HG03196 (cell line): ENCODE measurements around the gene SEMG1.

Experiments used
- ATAC-seq: cut with Tn5 transposase; IDR thresholded peaks from one replicate; pipeline ENCODE4 v1.9.1; 2021; ENCODE audit not compliant: unreplicated experiment

Gene SEMG1, protein sequence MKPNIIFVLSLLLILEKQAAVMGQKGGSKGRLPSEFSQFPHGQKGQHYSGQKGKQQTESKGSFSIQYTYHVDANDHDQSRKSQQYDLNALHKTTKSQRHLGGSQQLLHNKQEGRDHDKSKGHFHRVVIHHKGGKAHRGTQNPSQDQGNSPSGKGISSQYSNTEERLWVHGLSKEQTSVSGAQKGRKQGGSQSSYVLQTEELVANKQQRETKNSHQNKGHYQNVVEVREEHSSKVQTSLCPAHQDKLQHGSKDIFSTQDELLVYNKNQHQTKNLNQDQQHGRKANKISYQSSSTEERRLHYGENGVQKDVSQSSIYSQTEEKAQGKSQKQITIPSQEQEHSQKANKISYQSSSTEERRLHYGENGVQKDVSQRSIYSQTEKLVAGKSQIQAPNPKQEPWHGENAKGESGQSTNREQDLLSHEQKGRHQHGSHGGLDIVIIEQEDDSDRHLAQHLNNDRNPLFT

DNA sequence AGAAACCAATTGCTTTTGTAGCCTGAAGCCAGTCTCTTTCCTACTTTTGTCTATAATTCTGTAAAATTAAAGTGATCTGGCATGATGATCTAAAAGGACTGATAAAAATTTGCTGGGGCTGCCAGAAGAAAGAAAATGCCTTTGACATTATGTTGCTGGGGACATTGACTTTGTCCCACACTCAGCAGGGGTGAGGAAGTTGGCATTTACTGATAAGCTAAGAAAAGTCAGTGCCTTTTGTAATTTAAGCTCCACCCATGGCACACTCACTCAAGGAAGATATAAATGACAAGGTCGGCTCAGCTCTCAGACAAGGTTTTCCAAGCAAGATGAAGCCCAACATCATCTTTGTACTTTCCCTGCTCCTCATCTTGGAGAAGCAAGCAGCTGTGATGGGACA is at the start of gene SEMG1:
Gene SEMG1, plus strand, starts transcription at position 309 of the 400 bp plus-strand sequence. Its CDS starts 21 bp downstream, at position 330.
- ATAC-seq = no peak

DNA sequence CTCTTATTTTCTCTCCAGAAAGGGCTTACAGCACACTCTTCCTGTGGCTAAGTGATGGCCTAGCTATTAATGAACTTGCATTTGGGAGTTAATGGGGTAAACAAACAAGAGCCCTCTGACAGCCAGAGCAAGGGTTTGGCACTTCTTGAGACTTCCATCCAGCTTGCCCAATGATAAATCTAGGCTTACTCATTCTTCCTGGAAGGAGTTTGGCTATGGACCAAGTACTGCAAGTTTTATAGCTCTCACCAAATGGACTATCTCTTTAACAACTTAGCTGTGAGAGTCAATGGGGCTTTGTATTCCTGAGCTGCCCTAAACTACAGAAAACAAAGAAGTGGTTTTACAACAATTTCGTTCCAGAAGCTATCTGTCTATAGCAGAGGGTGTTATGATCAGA is 48.9 kb upstream of the SEMG1 start:
- ATAC-seq = no peak

DNA sequence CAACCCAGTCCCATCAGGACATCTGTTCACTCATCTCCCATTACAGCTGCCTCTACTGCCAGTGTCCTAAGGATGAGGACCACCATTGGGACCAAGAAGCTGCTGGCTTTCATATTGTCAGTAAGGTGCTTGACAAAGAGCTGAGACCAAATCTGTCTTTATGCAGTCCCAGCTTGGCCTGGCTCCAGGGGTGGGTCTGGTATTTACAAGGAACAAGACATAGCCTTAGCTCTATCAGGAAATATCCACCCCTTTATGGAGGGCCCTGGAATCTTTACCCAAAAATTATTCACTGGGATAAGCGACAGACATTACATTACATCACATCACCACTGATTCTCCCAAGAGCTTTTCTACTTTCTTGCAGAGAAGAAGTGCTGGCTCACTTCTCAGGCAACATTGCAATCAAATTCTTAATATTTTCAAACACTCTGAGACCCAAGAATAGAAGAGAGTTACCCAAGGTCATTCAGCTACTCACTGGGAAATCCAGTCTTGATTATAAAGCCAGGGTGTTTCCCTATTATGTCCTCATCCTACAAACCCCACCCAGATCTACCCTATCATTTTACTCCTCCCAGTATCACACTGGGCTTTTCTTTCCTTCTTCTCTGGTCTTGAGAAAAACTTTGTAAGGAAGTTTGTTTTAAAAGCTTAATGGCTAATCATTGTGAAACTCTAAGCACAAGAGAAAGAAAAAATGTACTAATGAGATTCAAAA is 43.6 kb upstream of the SEMG1 start:
- no peak for ATAC-seq

DNA sequence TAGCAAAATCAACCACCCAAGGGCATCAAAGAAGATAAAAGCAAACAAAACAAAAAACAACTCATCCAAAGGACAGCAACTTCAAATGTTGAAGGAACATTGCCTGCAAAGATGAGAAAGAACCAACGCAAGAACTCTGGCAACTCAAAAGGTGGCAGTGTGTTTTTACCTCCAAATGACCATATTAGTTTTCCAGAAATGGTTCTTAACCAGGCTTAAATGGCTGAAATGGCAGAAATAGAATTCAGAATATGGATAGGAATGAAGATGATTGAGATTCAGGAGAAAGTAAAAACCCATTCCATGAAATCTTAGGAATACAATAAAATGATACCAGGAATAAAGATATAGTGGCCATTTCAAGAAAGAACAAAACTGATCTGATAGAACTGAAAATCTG is 41.9 kb upstream of the SEMG1 start:
- ATAC-seq = no peak

DNA sequence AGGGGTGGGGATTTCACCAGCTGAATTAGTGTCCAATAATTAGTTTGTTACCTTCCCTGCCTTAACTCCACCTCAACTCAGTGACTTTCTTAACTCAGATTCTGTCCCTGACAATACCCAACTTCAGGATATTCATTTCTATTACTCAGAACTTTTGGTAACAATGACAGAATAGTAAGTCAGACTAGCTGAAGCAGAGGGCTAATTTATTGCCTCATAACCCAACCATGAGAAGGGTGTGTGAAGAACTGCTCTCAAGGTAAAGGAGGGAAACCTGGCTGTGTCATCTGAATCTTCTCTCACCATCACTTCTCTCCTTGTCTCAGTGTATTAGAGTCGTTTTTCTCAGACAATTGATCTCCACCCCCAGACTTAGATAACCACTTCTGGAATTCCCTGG is 33.3 kb upstream of the SEMG1 start:
- ATAC-seq = no peak

DNA sequence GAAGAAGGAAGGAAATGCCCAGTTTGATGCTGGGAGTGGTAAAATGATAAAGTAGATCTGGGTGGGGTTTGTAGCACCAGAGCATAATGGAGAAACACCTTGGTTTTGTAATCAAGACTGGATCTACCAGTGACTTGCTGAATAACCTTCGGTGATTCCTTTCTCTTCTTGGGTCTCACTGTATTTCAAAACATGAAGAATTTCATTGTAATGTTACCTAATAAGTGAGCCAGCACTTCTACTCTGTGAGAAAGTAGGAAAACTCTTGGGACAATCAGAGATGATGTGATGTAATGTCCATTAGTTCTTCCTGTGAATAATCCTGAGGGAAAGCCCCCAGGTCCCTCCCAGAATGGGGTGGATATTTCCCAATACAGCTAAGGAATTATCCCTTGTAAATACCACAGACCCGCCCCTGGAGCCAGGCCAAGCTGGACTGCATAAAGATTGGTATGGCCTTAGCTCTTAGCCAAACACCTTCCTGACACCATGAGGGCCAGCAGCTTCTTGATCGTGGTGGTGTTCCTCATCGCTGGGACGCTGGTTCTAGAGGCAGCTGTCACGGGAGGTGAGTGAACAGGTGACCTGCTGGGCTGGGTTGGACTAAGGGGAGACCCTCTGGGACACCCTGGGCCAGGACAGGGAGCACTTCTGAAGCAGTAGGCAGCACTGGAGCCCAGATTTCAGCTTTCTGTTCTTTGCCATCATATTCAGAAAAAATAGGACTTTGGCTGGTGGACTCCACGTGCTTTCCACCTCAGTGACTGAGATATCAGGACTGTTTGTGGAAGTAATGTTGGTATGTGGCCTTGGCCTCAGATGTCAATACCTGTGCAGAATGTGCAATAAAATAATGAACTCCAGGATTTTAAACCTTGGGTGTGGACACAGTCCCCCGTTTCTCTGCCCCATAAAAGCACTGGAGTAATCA is 32.1 kb upstream of the SEMG1 start, which contains the start of gene PI3:
Gene PI3, plus strand, starts transcription at position 469 of the 931 bp plus-strand sequence. Its CDS starts 21 bp downstream, at position 490.
- no peak for ATAC-seq

DNA sequence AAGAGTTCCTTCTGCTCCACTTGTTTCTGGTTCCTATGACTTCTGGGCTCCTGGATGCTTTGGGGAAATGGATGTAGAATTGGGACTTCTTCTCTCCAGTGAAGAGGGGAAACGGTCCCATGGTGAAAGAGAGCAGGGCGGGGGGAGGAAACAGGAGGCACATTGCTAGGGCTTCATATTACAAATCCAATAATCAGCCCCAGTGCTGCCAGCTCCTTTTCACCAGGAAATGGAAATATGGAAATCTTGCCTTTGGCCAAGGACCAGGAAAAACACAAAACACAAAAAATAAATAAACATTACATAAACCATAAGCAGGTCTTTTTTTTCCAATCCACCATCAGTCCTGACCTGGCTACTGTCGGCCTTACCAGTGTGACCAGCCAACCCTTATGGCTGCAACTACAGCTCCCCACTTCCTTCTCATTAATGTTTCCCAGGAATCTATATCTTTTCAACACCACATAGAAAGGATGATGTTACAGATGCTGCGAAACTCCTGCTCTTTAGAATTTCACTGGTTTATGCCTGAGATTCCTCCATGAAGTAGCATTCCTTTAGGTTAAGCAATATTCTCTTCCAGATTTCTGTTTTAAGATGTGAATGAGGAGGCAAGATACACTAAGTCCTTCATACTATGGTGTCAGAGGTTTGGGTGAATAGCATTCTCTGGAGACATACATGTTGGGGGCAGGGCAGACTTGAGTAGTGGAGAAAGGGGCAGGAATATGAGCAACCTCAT is 30.1 kb upstream of the SEMG1 start:
- ATAC-seq = no peak

DNA sequence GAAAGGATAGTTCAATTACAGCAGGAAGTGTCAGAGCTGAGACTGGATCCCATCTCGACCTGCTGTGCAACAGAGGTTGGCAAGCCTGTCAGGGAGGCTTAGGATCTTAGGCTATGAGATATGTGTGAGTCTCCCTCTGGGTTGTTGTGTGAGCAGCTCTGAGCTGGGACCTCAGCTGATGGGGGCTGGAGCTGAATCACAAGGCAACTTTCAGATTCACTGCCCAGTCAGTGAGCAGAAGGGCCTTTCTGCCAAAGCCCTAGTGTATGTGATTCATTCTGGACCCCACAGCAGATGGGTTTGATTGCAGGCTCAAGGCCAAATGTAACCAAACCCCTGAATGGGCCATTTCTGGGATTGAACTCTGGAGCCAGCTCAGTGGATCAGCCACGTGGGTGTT is 27.7 kb upstream of the SEMG1 start:
- no peak for ATAC-seq

DNA sequence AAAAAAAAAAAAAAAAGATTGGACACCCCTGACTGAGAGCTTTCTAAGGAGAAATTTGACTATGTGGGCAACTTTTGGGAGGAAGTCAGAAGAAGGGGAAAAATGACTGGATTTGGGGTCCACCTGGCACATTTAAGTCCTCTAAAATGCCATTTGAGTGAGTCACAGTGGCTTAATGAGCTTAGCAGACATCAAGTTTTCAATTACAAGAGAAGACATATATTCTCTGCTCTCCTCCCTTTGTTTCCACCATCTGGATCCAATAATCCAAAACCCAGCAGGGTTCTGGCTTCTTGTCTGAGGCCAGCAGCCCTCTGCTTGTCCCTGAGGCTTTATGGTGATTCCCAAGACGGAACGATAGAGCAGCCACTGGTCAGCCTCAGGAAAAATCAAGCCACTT is 25.2 kb upstream of the SEMG1 start:
- ATAC-seq = no peak

DNA sequence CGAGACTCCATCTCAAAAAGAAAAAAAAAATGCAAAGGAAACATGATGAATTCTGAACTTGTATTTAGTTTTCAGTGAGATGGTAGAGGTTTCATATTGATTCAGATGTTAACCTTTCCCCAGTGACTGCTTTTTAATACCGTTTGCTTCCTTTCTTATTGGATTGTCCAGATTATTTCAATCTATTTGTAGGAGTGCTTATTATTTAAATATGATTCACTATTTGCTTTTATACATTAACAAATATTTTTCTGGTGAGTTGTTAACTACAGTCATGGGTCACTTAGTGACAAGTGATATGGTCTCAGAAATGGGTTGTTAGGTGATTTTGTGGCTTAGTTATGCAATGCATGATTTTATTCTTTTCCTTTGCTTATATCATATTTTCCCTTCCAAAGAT is 23.7 kb upstream of the SEMG1 start:
- ATAC-seq = no peak

DNA sequence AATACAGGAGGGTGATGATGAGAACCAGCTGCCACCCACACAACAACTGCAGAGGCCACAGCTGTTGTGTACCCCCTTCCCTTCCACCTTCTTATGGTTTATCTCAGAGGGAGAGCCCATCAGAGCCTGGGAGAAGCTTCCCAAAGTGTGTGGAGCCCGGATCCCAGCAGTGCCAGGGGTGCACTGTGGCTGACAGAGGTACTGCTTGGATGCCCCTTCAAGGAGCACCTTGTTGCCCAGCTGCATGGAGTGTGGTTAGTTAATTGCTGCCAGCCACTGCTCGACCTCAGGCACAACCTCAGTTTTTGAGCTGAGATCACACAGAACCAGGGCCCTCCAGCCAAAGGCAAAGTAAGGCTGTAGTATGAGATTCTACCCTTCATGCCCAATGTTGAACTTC is 19.1 kb upstream of the SEMG1 start:
- no peak for ATAC-seq

DNA sequence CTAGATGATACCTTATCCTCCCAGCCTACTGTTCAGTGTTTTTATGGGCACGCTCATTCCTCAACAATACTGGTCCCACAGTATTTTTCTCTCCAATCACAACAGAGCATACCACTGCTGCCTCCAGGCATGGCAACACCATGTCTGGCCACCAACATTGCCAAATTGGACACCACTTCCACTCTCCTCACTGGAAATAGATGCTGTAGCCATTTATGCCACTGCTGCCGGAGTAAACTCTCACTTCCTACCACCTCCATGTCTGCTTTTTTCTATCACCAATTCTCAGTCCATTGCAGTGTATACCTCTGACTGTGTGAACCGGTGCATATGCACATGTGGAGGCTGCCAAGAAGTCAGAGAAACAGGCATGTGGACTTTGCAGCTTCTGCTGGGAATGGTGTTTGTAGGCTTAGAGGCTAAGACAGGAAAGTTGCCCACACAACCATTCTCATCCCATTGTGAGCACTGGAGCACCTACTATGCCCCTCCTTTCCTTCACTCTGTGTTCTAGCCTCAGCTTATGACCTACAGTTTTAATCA is 17.7 kb upstream of the SEMG1 start:
- no peak for ATAC-seq

DNA sequence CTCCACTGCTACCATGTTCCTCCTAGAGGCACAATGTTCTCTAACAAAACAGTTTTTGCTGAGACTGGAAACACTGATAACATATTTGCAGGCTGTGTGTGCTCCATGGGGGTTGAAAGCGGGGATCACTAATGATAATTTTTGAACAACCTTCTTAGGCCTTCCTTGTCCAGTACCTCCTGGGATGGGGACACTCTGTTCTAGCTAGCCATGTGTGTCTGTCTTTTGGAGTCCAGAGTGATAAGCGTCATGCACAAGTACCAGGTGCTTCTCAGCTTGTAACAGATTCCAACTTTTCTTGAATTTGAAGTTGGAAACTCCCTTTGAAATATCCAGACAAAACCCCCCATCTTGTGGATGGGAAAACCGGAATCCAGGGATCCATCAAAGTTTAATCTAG is 17.0 kb upstream of the SEMG1 start:
- ATAC-seq = no peak

DNA sequence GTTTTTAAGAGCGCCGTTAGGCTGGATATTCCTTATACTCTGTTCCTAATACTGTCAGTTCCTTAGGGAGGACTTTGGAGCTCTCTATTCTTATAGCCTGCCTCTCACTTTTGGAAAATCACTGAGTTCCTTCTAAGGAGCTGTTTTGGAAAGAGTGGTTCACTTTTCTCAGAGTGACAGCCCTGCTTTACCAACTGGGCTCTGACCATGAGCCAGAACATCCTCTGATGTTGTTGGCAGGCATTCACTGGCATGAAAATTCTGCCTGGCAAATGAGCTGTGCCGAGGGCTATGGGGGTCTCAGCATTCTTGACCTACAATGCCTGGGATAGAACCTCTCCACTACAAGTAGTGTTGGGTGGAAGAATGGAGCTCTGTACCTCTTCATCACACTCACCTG is 14.9 kb upstream of the SEMG1 start:
- no peak for ATAC-seq

DNA sequence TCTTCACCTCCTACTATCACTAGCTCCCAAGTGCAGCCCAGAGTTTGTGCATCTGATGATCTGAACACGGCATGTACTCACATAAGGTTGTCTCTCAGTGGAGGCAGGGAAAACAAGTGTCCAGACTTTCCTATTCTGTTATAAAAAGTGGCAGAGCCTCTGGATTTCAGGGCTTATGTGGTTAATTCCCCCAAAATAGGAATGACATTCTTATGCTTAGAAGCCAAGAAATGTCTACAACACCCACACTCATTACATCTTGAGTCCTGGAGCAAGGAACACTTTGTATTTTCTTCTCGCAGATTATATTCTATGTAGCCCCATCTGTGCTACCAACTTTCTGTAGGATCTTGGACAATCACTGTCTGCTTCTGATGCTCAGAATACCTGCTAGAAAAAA is 13.5 kb upstream of the SEMG1 start:
- ATAC-seq = no peak

DNA sequence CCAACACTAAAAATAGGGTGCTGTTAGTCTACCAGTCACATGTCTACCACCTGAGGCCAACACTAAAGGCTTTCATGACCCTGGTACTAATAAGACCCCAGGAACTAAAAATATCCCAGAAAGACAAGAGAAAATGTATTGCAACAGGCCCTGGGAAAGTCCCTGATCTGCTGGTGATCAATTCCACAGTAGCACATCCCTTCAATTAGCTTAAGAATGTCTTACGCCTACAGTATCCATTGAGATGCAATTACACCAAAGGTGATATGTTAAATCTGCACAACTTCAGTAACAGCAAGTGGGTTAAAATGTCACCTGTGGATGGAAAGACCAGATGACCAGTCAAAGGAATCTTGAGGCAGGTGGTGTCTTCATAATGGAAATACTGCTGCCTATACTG is 3.1 kb downstream of the SEMG1 start:
- no peak for ATAC-seq

DNA sequence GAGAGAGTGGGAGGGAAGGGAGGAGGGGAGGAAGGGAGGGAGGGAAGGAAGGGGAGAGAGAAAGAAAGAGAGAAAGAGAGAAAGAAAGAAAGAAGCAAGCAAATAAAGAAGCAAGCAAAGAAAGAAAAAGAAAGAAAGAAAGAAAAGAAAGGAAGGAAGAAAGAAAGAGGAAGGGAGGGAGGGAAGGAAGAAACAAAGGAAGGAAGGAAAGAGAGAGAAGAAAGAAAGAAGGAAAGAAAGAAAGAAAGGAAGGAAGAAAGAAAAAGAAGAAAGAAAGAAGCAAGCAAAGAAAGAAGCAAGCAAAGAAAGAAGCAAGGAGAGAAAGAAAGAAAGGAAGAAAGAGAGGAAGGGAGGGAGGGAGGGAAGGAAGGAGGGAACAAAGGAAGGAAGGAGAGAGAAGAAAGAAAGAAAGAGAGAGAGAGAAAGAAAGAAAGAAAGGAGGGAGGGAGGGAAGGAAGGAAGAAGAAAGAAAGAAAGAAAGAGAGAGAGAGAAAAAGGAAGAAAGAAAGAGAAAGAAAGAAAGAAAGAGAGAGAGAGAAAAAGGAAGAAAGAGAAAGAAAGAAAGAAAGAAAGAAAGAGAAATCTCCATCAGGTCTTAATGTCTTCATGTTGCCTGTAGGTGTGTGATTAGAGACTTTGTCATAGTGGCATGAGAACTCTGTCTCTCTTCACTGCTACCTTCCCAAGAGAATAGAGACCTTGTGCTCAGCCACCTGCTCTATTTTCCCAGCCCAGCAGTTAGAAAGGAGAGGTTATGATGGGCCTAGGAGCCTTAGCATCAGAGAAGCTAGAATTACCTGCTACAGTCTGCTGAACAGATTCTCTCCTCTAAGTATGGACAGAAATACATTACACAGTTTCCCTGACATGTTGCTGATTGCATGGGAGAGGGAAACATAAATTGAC is 5.0 kb downstream of the SEMG1 start:
- no peak for ATAC-seq

DNA sequence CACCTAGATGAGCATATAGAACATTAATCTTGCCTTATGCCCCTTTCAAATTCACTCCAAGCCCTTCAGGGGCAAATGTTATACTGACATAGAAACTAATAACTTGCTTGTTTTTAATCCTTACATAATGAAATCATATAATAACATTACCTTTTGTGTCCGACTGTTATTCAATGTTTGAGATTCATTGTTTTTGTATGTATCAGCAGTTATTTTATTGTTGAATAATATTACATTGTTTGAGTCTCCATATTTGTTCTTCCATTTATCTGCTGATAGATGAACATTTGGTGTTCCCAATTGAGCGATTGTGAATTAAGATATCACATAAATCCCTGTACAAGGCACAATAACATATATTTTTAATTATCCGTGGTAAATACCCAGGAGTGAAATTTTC is 6.0 kb downstream of the SEMG1 start:
- no peak for ATAC-seq

DNA sequence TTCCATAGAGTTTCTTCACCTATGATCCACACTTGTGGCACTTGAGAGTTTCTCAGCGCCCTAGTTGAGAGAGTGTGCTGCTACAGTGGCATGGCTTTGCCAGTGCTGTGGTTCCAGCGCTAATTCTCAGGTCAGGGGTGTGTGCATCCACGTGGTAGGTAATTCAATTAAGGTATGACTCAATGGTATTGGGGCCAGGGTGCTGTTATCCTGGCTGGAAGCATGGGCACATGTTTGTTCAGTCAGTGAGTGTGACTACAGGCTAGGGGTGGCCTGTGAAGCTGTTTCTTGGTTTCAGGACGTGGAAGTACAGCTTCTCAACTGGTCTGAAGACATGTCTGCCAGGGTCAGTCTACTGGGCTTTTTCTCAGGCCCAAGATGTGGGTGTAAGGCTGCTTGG is 11.3 kb downstream of the SEMG1 start:
- ATAC-seq = no peak
